Uterus (tissue), 4 donors: Measurements from ENCODE around the gene ERP29. TPM values are rescaled to one million over a fixed set of nuclear protein-coding genes. Genes with fewer than 3 reads are reported as not detected.
"Not testable (repeated sequence)": the region's sequence is repeated elsewhere in the genome, so short reads cannot be mapped to it uniquely, and the experiment has no call there.

Source experiments
- DNase-seq, 2 donors: peaks; one replicate each; pipeline ENCODE4 v3.0.0-alpha.2; 2019 to 2020
- H3K27ac ChIP-seq, 2 donors: fragments of 200-600 bp; sonication (generic); 1 replicate in 1 of 2; 2 replicates in 1 of 2; pipeline ENCODE4 v1.5.1; 2016 to 2018
- H3K27me3 ChIP-seq, 2 donors: fragments of 200-600 bp; sonication (generic); one replicate each; pipeline ENCODE4 v1.5.1; 2018 to 2019; ENCODE audit warnings: control low read depth in 1 of 2
- H3K36me3 ChIP-seq, 2 donors: fragments of 200-600 bp; sonication (generic); one replicate each; pipeline ENCODE4 v1.5.1; 2019; ENCODE audit warnings: control low read depth in 1 of 2
- H3K4me1 ChIP-seq, 2 donors: fragments of 200-600 bp; sonication (generic); one replicate each; pipeline ENCODE4 v1.5.1; 2018 to 2019; ENCODE audit warnings: control low read depth in 1 of 2
- H3K4me3 ChIP-seq, 2 donors: fragments of 200-600 bp; sonication (generic); 1 replicate in 1 of 2; 2 replicates in 1 of 2; pipeline ENCODE4 v1.5.1; 2018 to 2019; ENCODE audit warnings: mild to moderate bottlenecking in 1 of 2
- H3K9me3 ChIP-seq, 2 donors: fragments of 200-600 bp; sonication (generic); one replicate each; pipeline ENCODE4 v1.5.1; 2019; ENCODE audit warnings: control low read depth in 1 of 2
- POLR2A ChIP-seq, 2 donors: fragments of 450-650 bp; IDR thresholded peaks; one replicate each; pipeline ENCODE4 v1.6.1; 2016; ENCODE audit warnings: antibody characterized with exemption in 2 of 2, mild to moderate bottlenecking in 1 of 2, moderate library complexity in 1 of 2
- intact Hi-C: fragments of 100-400 bp; cut with DNase I; formaldehyde crosslinking; loops from one replicate; pipeline ENCODE4 v1.15.1; 2023; ENCODE audit warnings: low total_unique reads
- total RNA-seq, 4 donors: library from RNA; depleted of rRNA in 3 of 4; stranded (reverse); fragments of >200 nt in 3 of 4; gene quantifications; one replicate each; pipeline versions ENCODE4 v1.1.0 to v1.2.4, GENCODE V29; 2014 to 2023
- TF ChIP-seq, protein P1 (sequence below), 4 experiments: fragments of 200-600 bp in 2 of 4; fragments of 450-650 bp in 2 of 4; sonication (generic) in 2 of 4; IDR thresholded peaks; one replicate each; pipeline ENCODE4 v1.5.1; 2016 to 2019; ENCODE audit warnings: antibody characterized with exemption in 4 of 4, mild to moderate bottlenecking in 2 of 4, moderate library complexity in 1 of 4
- donor health status: DM: yes; HTN: yes; CAD: no.

The ERP29 gene
- total RNA-seq, 4 donors from 2014 or later, result 37.4 to 46.8 (median 42.1) TPM

DNA sequence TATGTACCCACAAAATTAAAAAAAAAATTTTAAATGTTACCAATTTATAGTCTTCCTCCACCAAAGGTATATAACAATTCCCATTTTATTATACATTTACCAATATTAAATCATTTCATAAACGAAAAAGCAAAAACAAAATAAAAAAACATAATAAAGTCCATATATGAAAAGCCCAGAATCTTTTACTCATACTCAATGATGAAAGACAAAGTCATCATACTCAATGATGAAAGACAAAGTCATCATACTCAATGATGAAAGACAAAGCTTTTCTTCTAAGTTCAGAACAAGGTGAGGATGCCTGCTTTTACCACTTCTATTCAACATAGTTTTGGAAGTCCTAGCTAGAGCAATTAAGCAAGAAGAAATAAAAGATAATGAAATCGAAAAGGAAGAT is 28.4 kb upstream of the ERP29 start:
- no peak for DNase-seq
- H3K4me1 ChIP-seq, result no peaks in the 10 kb centered on the region
- H3K9me3 ChIP-seq, result no peaks in the 10 kb centered on the region
- TF ChIP-seq POLR2A (IDR thresholded peaks at IDR 0.05), result no peak
- TF ChIP-seq, protein P1, sequence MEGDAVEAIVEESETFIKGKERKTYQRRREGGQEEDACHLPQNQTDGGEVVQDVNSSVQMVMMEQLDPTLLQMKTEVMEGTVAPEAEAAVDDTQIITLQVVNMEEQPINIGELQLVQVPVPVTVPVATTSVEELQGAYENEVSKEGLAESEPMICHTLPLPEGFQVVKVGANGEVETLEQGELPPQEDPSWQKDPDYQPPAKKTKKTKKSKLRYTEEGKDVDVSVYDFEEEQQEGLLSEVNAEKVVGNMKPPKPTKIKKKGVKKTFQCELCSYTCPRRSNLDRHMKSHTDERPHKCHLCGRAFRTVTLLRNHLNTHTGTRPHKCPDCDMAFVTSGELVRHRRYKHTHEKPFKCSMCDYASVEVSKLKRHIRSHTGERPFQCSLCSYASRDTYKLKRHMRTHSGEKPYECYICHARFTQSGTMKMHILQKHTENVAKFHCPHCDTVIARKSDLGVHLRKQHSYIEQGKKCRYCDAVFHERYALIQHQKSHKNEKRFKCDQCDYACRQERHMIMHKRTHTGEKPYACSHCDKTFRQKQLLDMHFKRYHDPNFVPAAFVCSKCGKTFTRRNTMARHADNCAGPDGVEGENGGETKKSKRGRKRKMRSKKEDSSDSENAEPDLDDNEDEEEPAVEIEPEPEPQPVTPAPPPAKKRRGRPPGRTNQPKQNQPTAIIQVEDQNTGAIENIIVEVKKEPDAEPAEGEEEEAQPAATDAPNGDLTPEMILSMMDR (IDR thresholded peaks at IDR 0.05), result no peak
- no peak overlapping the region for H3K27ac ChIP-seq
- H3K27me3 ChIP-seq, result no peaks in the 10 kb centered on the region
- intact Hi-C loops, result no loop called here
- no peaks in the 10 kb centered on the region for H3K36me3 ChIP-seq
- H3K4me3 ChIP-seq, result no peak overlapping the region

DNA sequence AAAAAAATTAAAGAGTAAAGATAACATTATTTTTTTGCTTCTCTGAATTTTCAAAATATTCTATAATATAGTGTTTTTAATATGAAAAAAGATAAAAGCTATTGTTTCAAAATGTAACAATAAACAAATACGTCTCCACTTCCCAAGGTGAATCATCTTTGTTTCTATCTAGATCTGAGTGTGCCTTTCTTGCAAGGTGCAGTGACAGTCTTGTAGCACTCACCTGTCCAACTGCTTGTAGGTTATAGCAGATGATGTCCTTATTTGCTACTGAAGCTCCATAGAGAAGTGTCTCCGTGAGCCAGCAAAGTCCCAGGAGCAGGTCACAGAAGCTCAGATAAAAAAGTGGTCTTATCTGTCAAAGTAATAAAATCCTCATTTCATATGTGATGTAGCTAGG is 21.7 kb upstream of the ERP29 start:
- Histone ChIP-seq H3K36me3 (no peaks in the 10 kb centered on the region), H3K4me3 (no peak overlapping the region), H3K9me3 (no peaks in the 10 kb centered on the region), H3K27me3 (no peaks in the 10 kb centered on the region), H3K4me1 (no peaks in the 10 kb centered on the region), H3K27ac (no peak overlapping the region)
- no peak for DNase-seq
- intact Hi-C loops, result no loop called here
- TF ChIP-seq POLR2A (IDR thresholded peaks at IDR 0.05), result no peak
- TF ChIP-seq, protein P1 (IDR thresholded peaks at IDR 0.05), result no peak

DNA sequence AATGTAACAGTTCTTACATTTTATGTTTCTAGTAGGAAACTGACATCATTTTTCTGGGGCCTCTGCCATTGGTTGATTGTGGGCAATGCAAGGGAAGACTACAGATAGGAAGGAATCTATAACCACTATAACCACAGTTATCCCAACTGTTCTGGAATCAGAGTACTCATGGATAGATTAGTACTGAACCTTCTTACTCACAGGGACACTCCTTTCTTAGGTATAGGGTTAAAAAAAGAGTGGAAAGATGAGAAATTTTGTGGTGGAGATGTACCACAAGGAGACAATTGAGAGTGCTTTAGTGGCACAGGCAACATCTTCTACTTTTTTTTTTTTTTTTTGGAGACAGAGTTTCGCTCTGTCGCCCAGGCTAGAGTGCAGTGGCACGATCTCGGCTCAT is 21.3 kb upstream of the ERP29 start:
- no peaks in the 10 kb centered on the region for H3K4me1 ChIP-seq
- no peak overlapping the region for H3K4me3 ChIP-seq
- TF ChIP-seq POLR2A (IDR thresholded peaks at IDR 0.05), result no peak
- TF ChIP-seq, protein P1 (IDR thresholded peaks at IDR 0.05), result no peak
- H3K27ac ChIP-seq, result no peak overlapping the region
- no peaks in the 10 kb centered on the region for H3K36me3 ChIP-seq
- H3K9me3 ChIP-seq, result no peaks in the 10 kb centered on the region
- DNase-seq, result no peak
- intact Hi-C loops, result no loop called here
- no peaks in the 10 kb centered on the region for H3K27me3 ChIP-seq

DNA sequence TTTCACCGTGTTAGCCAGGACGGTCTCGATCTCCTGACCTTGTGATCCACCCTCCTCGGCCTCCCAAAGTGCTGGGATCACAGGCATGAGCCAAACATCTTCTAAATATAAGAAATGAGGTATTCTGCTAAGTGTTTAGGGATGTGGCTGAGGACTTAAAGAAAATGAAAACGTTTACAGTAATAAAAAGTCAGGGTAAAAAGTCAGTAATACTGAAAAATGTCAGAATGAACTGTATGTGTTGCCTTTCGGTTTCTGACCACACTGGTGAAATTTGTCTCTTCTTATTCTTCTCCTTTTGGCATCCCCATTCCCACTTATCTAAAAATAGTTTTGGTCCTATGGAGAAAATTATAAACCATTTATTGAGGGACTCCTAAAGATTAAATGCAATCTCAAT is 20.8 kb upstream of the ERP29 start:
- Histone ChIP-seq H3K36me3 (no peaks in the 10 kb centered on the region), H3K9me3 (no peaks in the 10 kb centered on the region), H3K4me1 (no peaks in the 10 kb centered on the region), H3K27me3 (no peaks in the 10 kb centered on the region), H3K27ac (no peak overlapping the region), H3K4me3 (no peak overlapping the region)
- intact Hi-C loops, result no loop called here
- TF ChIP-seq POLR2A (IDR thresholded peaks at IDR 0.05), result no peak
- TF ChIP-seq, protein P1 (IDR thresholded peaks at IDR 0.05), result no peak
- DNase-seq, result no peak

DNA sequence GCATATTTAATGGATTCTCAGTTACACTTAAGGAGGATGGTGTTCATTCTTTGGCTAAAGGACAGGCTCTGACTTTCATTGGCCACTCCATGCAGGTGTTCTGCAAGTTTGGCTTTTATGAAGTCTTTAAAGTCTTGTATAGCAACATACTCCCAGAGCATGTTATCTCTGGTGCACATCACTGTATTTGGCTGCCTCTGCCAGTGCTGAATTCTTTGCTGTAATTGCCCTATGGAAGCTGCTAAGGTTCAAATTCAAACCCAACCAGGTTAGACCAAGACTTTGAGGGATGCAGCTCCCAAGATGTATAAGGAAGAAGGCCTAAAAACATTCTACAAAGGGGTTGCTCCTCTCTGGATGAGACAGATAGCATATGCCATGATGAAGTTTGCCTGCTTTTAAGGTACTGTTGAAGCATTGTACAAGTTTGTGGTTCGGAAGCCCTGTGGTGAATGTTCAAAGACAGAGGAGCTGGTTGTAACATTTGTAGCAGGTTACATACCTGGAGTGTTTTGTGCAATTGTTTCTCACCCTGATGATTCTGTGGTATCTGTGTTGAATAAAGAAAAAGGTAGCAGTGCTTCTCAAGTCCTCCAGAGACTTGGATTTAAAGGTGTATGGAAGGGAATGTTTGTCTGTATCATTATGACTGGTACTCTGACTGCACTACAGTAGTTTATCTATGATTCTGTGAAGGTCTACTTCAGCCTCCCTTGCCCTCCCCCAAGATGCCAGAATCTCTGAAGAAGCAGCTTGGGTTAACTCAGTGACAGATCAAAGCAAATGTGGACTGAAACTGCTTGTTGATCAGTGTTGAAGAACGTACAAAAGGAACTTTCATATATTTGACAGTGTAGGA is 19.7 kb upstream of the ERP29 start:
- TF ChIP-seq POLR2A (IDR thresholded peaks at IDR 0.05), result no peak
- TF ChIP-seq, protein P1 (IDR thresholded peaks at IDR 0.05), result no peak
- Histone ChIP-seq H3K4me1 (no peaks in the 10 kb centered on the region), H3K36me3 (no peaks in the 10 kb centered on the region), H3K4me3 (no peak overlapping the region), H3K27me3 (no peaks in the 10 kb centered on the region), H3K27ac (no peak overlapping the region), H3K9me3 (no peaks in the 10 kb centered on the region)
- DNase-seq, result no peak
- intact Hi-C loops, result no loop called here

DNA sequence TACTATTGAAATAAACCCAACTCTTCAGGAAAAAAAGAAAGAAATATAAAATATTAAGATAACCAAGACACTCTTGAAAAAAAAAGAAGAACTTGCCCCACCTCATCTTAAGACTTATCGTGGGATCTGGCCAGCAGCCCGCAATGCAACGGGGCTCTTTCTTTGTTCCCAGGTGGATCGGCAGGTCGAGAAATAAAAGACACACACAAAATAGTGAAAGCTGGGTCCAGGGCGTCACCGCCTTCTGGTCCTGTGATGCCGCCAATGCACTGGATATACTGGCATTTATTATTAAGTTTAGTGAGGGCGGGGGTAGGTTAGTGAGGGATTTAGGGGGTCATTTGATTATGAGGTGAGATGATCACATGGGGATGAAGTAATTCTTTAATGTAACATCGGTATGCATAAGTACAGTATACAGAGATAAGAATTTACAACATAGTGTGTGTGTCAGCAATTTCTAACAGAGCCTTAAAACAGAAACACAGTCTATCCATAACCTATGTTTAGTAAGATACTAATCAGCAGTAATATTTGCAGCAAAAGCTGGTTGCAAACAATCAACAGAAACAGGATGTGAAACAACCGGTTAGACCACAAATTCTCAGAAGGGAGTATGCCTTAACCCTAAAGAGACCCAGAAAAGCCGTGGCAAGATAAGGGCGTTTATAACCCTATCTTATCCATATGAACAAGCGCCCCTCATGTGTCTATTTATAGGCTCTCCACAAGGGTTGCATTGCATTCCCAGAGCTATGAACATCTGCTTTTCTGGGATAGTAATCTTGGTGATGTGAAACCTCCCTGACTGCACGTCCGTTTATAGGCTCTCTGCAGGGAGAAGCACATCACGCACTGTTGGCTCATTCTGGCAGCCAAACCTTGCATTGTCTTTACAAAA is 18.8 kb upstream of the ERP29 start:
- H3K27ac ChIP-seq, DNase-seq, intact Hi-C loops: not testable (repeated sequence)

More for the DNA sequence above, 18.8 kb upstream of the ERP29 start:
- not testable (repeated sequence) for H3K9me3 ChIP-seq, H3K36me3 ChIP-seq, H3K4me3 ChIP-seq, H3K27me3 ChIP-seq, H3K4me1 ChIP-seq
